ENCODE data around the gene IFI27.

IFI27 gene

GRCh38 chr14:94103554-94104150 is 6.9 kb upstream of the IFI27 start:
- no peak for ATAC-seq

- no peak for ATAC-seq
Measured at GRCh38 chr14:94104731-94105130, 5.8 kb upstream of the IFI27 start.

- ATAC-seq, result no peak
Measured at GRCh38 chr14:94109915-94110250, 653 bp upstream of the IFI27 start.

GRCh38 chr14:94111276-94112095 is 950 bp downstream of the IFI27 start:
- ATAC-seq, result no peak

- no peak for ATAC-seq
Measured at GRCh38 chr14:94112513-94113063, 2.1 kb downstream of the IFI27 start.

GRCh38 chr14:94113073-94113472 is 2.5 kb downstream of the IFI27 start:
- no peak for ATAC-seq

- ATAC-seq, result no peak
Measured at GRCh38 chr14:94113490-94113889, 3.0 kb downstream of the IFI27 start.

GRCh38 chr14:94113908-94114588 is 3.5 kb downstream of the IFI27 start:
- ATAC-seq, result no peak

- no peak for ATAC-seq
Measured at GRCh38 chr14:94114589-94115057, 4.1 kb downstream of the IFI27 start.

GRCh38 chr14:94115058-94115591 is 4.6 kb downstream of the IFI27 start:
- no peak for ATAC-seq

- ATAC-seq, result no peak
Measured at GRCh38 chr14:94115631-94116030, 5.1 kb downstream of the IFI27 start.

GRCh38 chr14:94116701-94117100 is 6.2 kb downstream of the IFI27 start:
- ATAC-seq, result no peak

- ATAC-seq, result no peak
Measured at GRCh38 chr14:94117856-94118255, 7.3 kb downstream of the IFI27 start.

GRCh38 chr14:94119071-94119470 is 8.5 kb downstream of the IFI27 start:
- ATAC-seq, result no peak

GRCh38 chr14:94120667-94121340 is 10.3 kb downstream of the IFI27 start:
- no peak for ATAC-seq

- no peak for ATAC-seq
Measured at GRCh38 chr14:94121485-94121884, 10.9 kb downstream of the IFI27 start.

- ATAC-seq, result no peak
Measured at GRCh38 chr14:94122438-94122837, 11.9 kb downstream of the IFI27 start.

- ATAC-seq, result no peak
Measured at GRCh38 chr14:94123296-94123695, 12.8 kb downstream of the IFI27 start.

GRCh38 chr14:94123868-94124267 is 13.3 kb downstream of the IFI27 start:
- ATAC-seq, result no peak

- ATAC-seq, result no peak
Measured at GRCh38 chr14:94124582-94125377, 14.2 kb downstream of the IFI27 start.

- no peak for ATAC-seq
Measured at GRCh38 chr14:94125659-94126418, 15.3 kb downstream of the IFI27 start.
